ENCODE data around the gene USH2A.

- TF ChIP-seq RAD21 (IDR thresholded peaks at IDR 0.05; ENCODE audit: low read length) (no peak), NRF1 (IDR thresholded peaks at IDR 0.05; ENCODE audit: low read depth, low read length) (no peak)
Observed at GRCh38 chr1:216173376-216173995, 249.8 kb downstream of the USH2A start.
